Activated CD8-positive, alpha-beta memory T cell treated with anti-CD3 and anti-CD28 coated beads for 4 hours (primary cell): ENCODE data around the gene TGFA.

Experiments
- DNase-seq, 2 donors: peaks; one replicate each; pipeline ENCODE4 v3.0.0-alpha.2; 2020; ENCODE audit warnings: low read depth in 2 of 2

The TGFA gene

DNA sequence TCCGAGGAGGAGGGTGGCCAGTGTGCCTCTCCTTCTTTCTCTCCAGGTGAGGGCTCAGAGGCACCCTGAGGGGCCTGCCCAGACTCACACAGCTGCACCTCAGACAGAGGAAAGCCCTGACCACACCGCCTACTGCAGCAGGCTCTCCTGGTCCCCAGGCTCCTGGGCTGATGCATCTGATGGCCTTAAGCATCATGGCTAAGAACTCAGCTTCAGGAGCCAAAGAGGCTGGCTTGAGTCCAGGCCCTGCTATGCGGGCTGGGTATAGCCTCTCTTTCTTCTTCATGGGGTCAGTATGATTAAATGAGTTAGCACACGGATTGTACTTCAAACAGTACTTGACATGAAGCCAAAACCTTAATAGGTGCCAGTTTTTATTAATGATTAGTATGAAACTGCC lies 89.6 kb downstream of the TGFA start:
- DNase-seq: no peak

DNA sequence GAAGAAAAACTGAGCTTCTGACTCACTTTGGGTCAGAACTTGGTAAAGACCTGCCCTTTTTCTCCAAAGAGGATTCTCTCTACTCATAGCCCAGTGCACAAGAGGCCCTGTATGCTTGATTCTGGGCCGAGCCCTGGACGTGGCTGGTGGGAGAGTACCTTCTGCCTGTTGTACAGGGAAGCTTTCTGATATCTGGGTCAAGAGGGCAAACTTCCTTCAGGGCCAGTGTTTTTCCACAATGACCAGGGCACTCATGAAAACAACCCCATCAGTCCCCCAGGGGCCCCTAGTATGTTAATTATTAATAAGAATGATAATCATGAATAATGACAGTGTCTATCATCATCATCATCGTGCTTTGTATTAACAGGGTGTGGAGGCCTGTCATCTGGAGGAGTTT lies 90.0 kb downstream of the TGFA start:
- no peak for DNase-seq

DNA sequence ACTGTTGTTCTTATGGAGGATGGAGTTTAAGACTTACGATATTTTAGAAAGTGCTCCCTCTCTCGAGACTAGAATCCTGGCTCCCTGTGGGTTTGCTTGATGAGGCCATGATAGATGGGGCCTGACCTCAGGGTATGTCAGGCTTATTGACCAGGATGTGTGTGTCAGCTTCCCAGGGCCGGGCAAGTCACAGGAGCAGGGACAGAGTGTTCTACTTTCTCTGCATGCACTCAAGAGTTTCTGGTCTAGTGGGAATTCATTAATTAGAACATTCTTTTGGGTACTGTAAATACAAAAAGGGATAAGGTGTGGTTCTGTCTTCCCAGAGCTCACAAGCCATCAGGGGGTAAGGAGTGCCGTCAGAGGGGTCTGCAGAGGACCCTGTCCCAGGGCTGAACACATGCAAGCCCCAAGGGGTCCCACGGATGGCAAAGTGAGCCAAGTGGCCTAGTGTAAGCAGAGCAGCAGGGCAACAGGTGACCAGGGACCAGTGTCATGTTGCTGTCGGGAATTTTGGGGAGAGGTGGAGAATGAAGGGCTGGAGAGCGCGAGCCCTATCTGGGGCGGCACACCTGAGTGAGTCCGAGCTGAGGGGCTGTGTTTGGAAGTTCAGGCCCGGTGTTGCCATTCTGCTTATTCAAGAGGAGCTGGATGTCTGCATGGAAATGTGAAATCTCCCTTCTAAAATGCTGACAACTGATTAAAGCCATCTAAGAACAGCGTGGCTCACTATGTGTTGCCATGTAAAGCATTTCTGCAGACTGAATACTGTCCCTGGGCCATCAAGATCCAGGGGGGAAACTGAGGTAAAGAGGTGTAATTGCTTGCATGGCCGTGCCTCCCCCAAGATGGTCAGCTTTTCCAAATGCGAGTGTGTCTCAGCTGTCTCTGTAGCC lies 91.4 kb downstream of the TGFA start:
- DNase-seq: no peak

DNA sequence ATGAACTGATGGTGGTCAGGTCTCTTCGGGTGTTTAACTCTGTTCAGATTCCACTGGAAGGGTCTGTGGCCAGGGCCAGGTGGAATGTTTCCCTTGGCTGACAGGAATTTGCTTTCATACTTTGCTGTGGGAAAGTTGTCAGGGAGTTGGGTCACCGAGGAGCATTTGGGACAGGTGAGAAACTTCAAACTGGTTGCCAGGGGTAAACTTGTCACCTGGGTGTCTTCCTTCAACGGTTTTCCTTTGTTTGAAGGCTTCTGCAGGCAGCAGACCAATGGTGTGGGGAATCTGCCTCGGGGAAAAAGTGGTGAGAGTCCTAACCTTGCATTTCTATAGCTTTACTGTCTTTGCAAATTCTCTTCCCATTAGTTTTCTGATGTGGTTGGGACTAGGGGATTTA lies 92.2 kb downstream of the TGFA start:
- no peak for DNase-seq

DNA sequence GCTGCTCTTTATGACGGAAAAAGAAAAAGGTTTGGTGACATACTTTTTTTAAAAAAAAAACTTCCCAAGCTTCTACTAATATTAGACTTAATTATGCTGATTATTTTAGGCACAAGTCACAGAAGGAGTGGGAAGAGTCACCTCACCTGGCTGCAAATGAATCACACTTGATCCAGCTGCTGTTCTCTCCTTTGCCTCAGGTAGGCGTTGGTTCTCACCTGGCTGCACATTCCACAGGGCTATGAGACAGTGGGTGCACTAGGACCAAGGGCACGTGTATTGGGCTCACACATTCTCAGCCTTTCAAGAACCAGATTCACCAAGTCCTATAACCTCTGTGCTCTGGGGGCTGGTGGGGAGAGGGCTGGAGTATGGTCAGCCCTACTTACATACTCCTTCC lies 93.3 kb downstream of the TGFA start:
- DNase-seq: no peak

DNA sequence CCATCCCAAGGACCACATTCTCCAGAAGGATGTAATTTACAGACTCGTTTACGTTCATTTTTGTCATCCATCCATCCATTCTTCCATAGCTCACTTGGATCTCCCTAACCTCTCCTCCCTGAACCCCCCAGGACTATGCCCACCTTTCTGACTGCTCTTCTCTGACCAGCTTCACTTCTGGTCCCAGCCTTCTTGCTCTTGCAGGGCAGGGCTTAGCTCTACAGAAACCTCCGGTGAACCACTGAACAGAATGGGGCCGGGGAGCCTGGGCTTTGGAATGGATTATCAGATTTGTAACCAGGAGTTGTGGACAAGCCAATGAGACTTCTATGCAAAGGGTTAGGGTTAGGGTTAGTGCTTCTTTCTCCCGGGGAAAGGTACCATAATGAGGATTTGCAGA lies 95.0 kb downstream of the TGFA start:
- no peak for DNase-seq

DNA sequence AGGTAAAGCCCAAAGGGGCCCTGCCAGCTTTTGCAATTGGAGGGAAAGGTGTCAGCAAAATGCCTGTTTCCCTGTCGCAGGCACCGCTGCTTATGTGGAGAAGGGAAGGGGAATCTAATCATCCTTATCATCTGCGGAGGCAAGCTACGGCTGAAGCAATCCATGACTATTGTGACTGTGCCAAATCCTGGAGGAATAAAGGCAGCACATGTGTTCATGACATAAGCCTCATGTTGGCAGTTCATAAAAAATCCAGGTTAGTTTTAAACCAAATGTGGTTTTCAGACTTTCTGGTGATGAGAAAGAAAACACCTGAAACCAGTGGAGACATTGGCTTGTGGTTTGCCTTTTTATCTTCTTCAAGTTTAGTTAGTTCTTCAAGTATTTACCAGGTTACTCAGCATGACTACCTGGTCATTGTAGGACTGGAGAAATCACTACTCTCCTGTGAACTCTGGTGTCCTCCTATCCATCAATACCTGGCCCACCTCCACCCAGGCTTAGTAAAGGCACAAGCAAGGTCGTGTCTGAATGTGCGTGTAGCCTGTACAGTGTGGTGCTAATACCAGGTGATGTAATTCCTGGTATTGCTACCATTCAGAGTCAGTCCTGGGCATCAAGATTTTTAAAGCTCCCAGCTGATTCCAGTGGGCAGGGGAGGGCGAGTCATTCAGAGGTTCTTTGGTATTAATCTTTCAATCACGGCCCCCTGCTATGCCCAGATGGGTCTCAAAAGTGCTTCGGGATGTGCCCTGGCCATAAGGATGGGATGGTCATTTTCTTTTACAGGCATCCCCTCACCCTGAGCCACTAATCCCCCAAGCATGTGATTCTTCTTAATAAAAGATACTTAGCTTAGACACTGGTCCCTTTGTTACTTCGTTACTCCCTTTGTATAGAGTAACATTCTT lies 96.8 kb downstream of the TGFA start:
- DNase-seq: no peak

DNA sequence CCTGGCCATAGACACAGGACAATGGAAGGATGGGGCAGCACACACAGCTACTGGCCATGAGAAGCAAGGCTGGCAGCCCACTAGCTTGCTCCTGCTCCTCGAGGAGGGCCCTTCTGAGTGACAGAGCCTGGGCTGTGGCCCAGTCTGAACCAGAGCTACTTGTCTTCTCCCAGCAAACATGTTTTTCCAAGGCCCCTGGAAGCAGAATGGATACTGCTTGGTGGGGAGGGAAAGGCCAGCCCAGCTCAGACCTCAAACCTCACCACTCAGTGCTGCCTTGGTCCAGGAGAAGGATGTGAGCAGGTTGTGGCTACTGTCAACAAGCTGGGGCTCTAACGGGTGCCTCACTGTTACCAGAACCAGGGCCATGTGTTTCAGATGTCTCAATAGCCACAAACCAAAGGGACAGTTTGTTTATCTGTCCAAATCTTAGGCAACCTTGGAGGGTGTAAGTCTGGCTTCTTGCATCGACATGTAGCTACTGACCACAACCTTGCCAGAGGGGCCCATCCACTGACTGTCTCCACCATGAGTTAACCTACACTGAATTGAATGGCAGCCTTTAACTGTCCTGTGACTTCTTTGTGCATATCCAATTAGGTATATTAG lies 98.6 kb downstream of the TGFA start:
- DNase-seq: no peak

DNA sequence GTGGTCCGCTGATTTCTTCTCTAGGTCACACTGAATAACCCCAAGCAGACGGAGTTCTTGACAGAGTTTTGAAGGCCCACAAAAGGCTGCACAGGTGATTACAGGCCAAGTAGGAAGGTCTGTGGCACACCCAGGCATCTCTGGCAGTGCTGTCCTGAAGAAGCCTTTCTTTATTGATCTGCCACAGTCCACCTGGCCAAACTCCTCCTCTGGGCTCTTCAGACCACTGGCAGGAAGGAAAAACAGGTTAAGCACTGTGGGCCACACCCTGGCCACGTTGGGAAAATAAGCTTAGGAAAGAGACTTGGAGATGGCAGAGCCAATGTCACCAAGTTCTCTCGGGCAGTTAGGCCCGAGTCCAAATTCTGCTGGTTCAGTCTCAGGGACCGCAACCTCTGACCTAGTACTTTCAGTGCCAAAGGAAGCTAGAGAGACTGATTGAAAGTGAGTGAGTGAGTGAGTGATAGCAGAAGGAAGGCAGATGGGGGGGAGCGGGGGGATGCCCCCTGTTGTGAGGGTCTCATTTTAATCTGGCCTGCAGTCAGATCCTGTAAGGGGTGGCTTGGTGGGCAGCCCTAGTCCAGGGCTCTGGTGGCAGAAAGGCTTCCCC lies 102.9 kb downstream of the TGFA start:
- no peak for DNase-seq

DNA sequence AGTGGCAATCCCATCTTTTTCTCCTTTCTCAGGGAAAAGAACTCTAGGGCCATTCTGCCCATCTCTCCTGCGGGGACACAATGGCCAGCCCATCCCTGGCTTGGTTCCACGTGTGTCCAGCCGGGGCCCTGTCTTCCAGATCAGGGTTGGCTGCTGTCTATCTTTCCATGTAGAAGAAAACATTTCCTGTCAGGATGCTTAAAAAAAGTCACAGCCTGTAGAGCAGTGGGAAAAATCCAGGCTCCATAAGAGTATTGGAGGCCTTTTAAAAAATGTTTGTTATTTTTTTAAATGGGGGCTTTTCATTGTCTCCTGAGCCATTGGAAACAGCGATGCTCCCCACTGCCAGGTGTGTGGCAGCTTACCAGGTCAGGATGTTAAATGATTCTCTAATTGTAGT lies 105.6 kb downstream of the TGFA start:
- DNase-seq: no peak

DNA sequence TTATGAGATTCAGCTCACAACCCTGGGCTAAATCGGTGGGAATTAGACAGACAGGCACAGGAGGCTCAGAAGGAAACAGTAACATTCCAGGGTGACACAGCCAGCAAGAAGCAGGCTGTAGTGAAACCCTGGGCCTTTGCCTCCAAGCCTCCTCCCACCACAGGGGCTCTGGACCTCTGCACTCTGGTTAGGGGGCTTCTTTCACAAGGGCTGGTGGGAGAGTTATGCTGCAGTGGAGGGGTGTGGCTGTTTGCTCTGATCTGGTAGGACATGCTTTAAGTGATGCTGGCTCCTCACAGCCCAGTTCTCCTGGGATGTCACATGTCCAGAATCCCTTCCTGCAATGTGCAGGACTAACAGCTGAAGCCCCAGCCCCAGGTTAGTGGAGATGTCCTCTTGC lies 109.9 kb downstream of the TGFA start:
- DNase-seq: no peak

DNA sequence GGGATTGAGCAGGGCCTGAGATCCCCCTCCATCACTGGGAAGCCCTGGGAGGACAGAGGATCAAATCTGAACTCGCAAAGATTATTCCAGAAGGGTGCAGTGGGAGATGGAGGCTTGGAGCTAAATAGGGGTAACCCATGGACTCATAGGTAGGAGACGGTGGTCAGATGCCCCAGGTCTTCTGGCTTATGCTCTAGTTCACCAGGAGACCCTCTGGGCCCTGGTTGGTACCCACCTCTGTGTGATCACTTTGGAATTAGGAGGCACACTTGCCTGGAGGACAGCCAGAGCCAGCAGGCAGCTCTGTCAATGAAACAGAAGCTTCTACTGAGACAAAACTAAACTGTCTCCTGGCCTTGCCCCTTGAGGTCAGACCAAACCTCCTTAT lies 110.6 kb downstream of the TGFA start:
- no peak for DNase-seq

DNA sequence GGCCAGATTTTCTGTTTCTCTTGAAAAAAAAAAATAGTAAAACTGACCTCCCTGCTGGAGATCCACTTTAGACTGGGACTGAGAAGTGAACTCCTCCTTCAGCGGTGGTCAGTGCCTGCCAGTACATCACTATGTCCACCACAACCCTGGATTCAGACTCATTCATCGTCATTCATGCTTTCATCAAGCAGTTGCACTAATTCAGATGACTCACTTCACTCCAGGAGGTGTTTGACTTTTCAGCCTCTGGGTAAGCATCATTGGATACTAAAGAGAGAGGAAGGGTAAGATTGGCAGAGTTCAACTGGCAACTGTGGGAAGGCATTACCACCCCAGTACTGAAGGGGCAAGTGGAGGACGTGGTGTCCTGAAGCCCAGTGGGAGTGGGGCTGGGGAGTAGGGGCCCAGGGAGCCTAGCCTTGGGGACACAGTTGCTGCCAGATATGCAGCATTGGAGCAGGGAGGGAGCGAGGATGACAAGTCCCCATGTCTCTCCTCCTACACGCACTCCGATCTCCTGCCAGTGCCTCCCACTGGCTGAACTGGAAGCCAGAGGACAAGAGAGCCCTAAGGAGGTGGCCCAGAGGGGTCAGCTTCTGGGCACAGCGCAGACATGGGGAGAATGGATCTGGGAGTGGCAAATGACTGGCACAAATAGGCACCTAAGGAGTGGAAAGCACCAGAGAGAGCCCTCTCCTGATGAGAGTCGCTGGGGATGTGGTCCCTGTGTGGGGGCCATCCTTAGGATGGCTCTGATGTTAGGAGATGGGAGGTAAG lies 111.1 kb downstream of the TGFA start:
- no peak for DNase-seq

DNA sequence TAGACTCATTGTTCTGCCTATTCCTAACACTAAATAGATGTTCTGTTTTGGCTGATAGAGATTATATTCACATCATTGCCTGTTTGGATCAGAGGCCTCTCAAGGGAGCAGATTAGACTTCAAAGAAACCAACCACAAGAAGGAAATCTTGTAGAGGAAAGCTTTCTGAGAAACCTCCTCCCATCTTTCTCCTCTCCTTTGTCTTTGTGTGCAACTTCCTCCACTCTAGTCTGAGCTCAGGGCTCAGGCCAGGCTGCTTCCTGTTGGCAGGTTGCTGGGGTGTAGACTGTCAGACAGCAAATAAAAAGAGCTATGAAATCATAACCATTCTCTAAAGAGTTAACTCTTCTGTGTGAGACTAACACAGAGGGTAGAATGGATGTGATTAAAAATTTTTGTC lies 113.0 kb downstream of the TGFA start:
- no peak for DNase-seq

DNA sequence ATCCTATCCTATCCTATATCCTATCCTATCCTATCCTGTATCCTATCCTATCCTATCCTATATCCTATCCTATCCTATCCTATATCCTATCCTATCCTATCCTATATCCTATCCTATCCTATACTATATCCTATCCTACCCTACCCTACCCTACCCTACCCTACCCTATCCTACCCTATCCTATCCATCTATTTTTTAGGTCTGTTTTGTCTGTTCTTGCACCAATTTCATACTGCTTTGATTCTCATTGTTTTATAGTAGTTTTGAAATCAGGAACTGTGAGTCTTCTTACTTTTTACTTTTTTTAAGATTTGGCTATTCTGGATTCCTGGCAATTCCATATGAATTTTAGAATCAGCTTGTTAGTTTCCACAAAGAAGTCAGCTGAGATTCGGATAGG lies 118.5 kb downstream of the TGFA start:
- DNase-seq: no peak

DNA sequence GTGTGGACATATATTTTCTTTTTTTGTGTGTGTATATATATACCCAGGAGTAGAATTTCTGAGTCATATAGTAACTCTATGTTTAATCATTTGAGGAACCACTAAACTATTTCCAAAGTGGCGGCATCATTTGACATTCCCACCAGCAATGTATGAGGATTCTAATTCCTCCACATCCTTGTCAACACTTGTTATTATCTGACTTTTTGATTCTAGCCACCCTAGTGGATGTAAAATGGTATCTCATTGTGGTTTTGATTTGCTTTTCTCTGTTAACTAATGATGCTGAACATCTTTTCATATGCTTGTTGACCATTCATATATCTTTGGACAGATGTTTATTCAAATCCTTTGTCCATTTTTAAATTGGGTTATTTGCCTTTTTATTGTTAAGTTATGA lies 120.3 kb downstream of the TGFA start:
- no peak for DNase-seq

DNA sequence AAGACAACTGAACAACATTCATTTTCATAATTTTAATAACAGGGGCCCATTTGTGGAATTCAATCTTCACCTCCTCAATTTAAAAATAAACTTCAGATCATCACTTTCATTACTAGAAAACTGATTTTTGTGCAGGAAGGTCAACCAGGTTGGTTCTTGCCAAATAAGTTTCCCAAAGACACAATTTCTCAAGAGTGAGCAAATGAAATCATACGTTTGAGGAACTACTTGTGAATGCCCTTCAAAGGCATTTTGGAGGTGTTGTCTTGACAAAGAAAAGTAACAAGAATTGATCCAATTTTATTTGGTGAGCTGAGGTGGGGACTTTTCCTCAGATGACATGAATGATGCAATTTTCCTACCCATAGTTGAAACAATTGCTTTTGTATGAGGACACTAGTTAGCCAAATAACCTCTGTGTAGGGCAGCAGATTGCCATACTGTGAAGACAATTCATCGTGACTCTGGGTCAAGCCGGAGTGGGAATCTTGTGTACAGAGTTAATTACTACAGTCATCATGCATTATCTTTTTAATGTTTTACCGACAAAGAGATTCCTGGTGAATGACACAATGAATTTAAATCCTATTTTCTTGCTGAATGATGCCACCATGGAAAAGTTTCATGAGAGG lies 121.8 kb downstream of the TGFA start:
- no peak for DNase-seq

DNA sequence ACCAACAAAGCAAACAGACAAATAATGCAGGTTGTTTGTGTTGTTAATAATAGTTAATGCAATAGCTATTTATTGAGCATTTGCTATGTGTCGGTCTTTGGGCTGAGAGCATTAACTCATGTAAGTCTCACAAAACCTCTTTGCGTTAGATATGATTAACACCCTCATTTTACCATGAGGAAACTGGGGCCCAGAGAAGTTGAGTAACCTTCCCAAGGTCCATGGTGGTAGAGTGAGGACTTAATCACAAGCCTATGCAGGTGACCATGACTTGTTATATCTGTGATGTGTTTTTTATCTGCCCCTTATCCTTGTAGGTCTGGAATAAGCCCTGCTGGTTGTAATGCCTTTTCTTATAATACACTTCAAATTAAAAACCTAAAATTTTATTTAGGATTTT lies 127.3 kb downstream of the TGFA start:
- DNase-seq: no peak

DNA sequence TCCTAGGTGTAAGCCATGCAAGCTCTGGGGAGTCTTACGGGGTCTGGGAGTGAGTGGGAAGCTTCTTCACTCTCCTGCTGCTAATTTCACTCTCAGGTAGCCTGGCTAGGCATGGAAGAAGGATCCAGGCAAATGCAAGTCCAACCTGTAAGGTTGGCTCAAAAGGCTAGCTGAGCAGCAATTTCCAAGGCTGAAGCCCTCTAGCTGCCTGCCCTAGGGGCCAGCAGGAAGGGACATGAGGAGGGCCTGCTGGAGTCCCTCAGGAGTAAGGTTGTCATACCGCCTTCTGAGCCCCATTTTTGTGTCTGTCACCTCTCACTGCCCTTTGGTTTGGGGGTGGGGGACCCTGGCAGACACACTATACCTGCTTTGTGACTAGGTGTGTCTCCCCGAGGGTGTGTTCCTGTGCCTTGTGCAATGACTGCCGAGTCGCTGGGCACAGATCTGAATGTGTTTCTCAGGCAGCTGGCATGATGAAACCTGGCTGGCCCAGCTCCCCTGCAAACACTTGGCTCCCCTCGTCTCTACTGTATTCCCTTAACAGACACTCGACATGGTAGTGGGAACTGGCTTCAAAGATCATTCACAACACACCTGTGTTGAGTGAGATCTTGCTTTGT lies 127.8 kb downstream of the TGFA start:
- no peak for DNase-seq

DNA sequence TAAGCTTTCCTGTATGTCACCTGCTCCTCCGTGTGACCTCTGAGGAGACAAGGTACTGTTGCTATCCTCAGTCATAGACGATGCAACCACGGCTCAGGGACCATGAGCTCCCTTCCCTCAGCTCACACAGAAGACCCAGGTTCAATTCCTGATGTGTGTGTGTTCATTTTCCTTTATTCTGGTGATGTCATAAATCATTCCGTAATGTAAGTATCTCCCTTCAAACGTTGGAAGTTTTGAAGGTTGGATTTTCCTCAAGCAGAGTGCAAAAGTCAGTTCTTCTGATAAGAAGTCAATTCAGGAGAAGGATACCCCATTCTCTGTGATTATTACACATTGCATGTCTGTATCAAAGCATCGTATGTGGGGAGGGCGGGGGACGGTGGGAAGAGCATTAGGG lies 132.9 kb downstream of the TGFA start:
- no peak for DNase-seq
